ENCODE measurements around the gene MAPK10.

GRCh38 chr4:86156531-86156930, 203.3 kb downstream of the MAPK10 start:
- no peak for TF ChIP-seq YY1 (IDR thresholded peaks at IDR 0.05)
- no peak for TF ChIP-seq CTCF (IDR thresholded peaks at IDR 0.05; ENCODE audit: low read depth, low read length, missing input control)
- TF ChIP-seq ZBTB33 (IDR thresholded peaks at IDR 0.05), result no peak
- TF ChIP-seq TAF1 (conservative IDR thresholded peaks at IDR 0.05), result no peak
- TF ChIP-seq RAD21 (IDR thresholded peaks at IDR 0.05), result no peak
- TF ChIP-seq JUND (IDR thresholded peaks at IDR 0.05), result no peak
- no peak for TF ChIP-seq RXRA (IDR thresholded peaks at IDR 0.05)
- TF ChIP-seq MAX (IDR thresholded peaks at IDR 0.05), result no peak

Data from liver (tissue), 3 donors.